ENCODE data around the gene STAM. TPM values are rescaled to one million over a fixed set of nuclear protein-coding genes. Genes with fewer than 3 reads are reported as not detected.

STAM gene
- polyA plus RNA-seq, 1 donor from 2014 or later: 33.0 TPM

DNA sequence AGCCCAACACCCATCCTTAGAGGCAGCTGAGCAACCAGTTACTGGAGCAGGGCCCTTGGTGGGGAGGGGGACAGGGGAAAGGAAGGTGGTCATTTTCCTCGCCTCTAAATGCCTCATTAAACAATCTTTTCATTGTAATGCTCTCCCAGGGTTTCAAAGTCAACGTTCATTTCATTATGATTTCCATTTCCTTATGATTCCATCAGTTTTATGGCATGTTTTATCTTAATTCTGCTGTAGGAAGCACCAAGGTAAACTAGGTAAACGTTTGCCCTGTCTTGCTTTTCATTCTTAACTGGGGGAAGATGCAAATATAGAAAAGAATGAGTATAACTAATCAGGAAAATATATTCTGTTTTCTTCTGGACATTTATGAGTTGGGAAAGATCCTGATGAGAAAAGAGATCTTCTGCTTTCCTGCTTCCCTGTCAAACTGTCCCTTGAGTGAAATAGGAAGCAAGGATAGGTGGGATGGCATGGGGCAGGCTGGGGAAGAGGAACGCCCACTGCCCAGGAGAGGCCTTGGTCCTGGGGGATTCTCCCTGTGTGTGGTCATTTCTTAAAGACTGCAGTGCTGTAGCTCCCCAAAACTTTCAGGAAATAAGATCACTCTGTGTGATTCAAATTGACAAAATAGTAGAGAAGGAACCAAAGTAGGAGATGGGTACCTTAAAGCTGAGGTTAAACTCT lies 87.5 kb downstream of the STAM start:
- Histone ChIP-seq H3K27me3 (ENCODE audit: insufficient read depth, low read depth, low read length) (no peaks in the 10 kb centered on the region), H2AFZ (ENCODE audit: low read depth, low read length) (no peak overlapping the region), H3K9ac (ENCODE audit: low read length) (no peak overlapping the region), H3F3A (ENCODE audit: insufficient read depth, low read length, poor library complexity, severe bottlenecking) (no peaks in the 10 kb centered on the region), H3K36me3 (ENCODE audit: insufficient read depth, low read length) (no peaks in the 10 kb centered on the region), H3K4me2 (ENCODE audit: low read length) (no peak overlapping the region), H3K79me2 (replicated peaks; ENCODE audit: insufficient read depth, low read length) (no peaks in the 10 kb centered on the region), H3K9me3 (ENCODE audit: low read length) (no peaks in the 10 kb centered on the region), H3K4me3 (ENCODE audit: low read length) (no peak overlapping the region), H4K20me1 (ENCODE audit: insufficient read depth) (no peaks in the 10 kb centered on the region), H3K27ac (ENCODE audit: low read length) (no peak overlapping the region), H3K9me2 (ENCODE audit: insufficient read depth, low read length) (no peaks in the 10 kb centered on the region)
- TF ChIP-seq EP300 (conservative IDR thresholded peaks at IDR 0.05; ENCODE audit: poor library complexity, severe bottlenecking): no peak
- TF ChIP-seq RAD21 (conservative IDR thresholded peaks at IDR 0.05): no peak
- TF ChIP-seq, protein P1, sequence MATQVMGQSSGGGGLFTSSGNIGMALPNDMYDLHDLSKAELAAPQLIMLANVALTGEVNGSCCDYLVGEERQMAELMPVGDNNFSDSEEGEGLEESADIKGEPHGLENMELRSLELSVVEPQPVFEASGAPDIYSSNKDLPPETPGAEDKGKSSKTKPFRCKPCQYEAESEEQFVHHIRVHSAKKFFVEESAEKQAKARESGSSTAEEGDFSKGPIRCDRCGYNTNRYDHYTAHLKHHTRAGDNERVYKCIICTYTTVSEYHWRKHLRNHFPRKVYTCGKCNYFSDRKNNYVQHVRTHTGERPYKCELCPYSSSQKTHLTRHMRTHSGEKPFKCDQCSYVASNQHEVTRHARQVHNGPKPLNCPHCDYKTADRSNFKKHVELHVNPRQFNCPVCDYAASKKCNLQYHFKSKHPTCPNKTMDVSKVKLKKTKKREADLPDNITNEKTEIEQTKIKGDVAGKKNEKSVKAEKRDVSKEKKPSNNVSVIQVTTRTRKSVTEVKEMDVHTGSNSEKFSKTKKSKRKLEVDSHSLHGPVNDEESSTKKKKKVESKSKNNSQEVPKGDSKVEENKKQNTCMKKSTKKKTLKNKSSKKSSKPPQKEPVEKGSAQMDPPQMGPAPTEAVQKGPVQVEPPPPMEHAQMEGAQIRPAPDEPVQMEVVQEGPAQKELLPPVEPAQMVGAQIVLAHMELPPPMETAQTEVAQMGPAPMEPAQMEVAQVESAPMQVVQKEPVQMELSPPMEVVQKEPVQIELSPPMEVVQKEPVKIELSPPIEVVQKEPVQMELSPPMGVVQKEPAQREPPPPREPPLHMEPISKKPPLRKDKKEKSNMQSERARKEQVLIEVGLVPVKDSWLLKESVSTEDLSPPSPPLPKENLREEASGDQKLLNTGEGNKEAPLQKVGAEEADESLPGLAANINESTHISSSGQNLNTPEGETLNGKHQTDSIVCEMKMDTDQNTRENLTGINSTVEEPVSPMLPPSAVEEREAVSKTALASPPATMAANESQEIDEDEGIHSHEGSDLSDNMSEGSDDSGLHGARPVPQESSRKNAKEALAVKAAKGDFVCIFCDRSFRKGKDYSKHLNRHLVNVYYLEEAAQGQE (IDR thresholded peaks at IDR 0.05; ENCODE audit: borderline replicate concordance): no peak

DNA sequence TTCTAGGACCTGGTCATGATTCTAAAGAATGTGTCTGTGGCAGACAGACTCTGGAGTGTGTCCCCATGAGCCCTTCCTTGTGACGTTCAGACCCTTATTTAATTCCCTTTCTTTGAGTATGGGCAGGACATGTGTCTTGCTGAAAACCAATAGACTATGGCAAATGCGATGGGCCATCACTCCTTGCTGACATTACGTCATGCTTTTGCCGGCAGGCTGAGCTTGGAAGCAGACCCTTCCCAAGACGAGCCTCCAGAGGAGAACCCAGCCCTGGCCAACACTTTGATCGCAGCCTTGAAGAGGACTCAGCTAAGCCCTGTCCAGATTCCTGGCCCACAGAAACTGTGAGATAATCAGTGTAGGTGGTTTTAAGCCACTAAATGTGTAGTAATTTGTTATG lies 89.7 kb downstream of the STAM start:
- no peaks in the 10 kb centered on the region for H3K9me2 ChIP-seq (ENCODE audit: insufficient read depth, low read length)
- H3K4me2 ChIP-seq (ENCODE audit: low read length): no peak overlapping the region
- no peak overlapping the region for H2AFZ ChIP-seq (ENCODE audit: low read depth, low read length)
- H3K9me3 ChIP-seq (ENCODE audit: low read length): no peaks in the 10 kb centered on the region
- no peaks in the 10 kb centered on the region for H3F3A ChIP-seq (ENCODE audit: insufficient read depth, low read length, poor library complexity, severe bottlenecking)
- no peak overlapping the region for H3K27ac ChIP-seq (ENCODE audit: low read length)
- TF ChIP-seq EZH2 (IDR thresholded peaks at IDR 0.05; ENCODE audit: borderline replicate concordance, insufficient read depth, low read length, poor library complexity, severe bottlenecking) (no peak), POLR2AphosphoS5 (IDR thresholded peaks at IDR 0.05) (no peak), MXI1 (conservative IDR thresholded peaks at IDR 0.05; ENCODE audit: poor library complexity, severe bottlenecking) (no peak), SMC3 (conservative IDR thresholded peaks at IDR 0.05; ENCODE audit: poor library complexity) (no peak), EP300 (conservative IDR thresholded peaks at IDR 0.05; ENCODE audit: poor library complexity, severe bottlenecking) (no peak), RAD21 (conservative IDR thresholded peaks at IDR 0.05) (no peak), TAF1 (IDR thresholded peaks at IDR 0.05; ENCODE audit: low read depth) (no peak)
- TF ChIP-seq, protein P1 (IDR thresholded peaks at IDR 0.05; ENCODE audit: borderline replicate concordance): no peak
- TF ChIP-seq, protein P2, sequence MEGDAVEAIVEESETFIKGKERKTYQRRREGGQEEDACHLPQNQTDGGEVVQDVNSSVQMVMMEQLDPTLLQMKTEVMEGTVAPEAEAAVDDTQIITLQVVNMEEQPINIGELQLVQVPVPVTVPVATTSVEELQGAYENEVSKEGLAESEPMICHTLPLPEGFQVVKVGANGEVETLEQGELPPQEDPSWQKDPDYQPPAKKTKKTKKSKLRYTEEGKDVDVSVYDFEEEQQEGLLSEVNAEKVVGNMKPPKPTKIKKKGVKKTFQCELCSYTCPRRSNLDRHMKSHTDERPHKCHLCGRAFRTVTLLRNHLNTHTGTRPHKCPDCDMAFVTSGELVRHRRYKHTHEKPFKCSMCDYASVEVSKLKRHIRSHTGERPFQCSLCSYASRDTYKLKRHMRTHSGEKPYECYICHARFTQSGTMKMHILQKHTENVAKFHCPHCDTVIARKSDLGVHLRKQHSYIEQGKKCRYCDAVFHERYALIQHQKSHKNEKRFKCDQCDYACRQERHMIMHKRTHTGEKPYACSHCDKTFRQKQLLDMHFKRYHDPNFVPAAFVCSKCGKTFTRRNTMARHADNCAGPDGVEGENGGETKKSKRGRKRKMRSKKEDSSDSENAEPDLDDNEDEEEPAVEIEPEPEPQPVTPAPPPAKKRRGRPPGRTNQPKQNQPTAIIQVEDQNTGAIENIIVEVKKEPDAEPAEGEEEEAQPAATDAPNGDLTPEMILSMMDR (IDR thresholded peaks at IDR 0.05; ENCODE audit: poor library complexity, severe bottlenecking): no peak
- no peaks in the 10 kb centered on the region for H3K79me2 ChIP-seq (replicated peaks; ENCODE audit: insufficient read depth, low read length)
- no peak overlapping the region for H3K9ac ChIP-seq (ENCODE audit: low read length)
- no peaks in the 10 kb centered on the region for H4K20me1 ChIP-seq (ENCODE audit: insufficient read depth)
- no peak overlapping the region for H3K4me3 ChIP-seq (ENCODE audit: low read length)
- no peaks in the 10 kb centered on the region for H3K27me3 ChIP-seq (ENCODE audit: insufficient read depth, low read depth, low read length)
- no peaks in the 10 kb centered on the region for H3K36me3 ChIP-seq (ENCODE audit: insufficient read depth, low read length)

Data from neural cell (in vitro differentiated cells).